IMR-90 (cell line): Measurements from ENCODE around the gene SH2D7. TPM values are rescaled to one million over a fixed set of nuclear protein-coding genes. Genes with fewer than 3 reads are reported as not detected.

Source experiments
- ATAC-seq: fragments of 200-7000 bp; cut with Tn5 transposase; 2 replicates; pipeline ENCODE4 v1.9.1; 2020; ENCODE audit warnings: low read depth, mild to moderate bottlenecking, moderate library complexity
- BruUV-seq: library from RNA; stranded (reverse); fragments of 400-500 nt; replicated peaks from 2 replicates; lab custom pipeline; 2021; lab: Mats Ljungman, UMichigan
- CTCF ChIA-PET: fragments of 300-600 bp; formaldehyde crosslinking; extraction: SDS; loops from one replicate; lab custom pipeline; 2021; ENCODE audit warnings: antibody characterized with exemption; lab: Yijun Ruan, JAX
- POLR2A ChIA-PET: fragments of 300-600 bp; sonication (Branson Sonifier 250); formaldehyde crosslinking; loops from one replicate; lab custom pipeline; 2022; ENCODE audit warnings: antibody characterized with exemption; ENCODE audit not compliant: unreplicated experiment; lab: Charles Lee
- DNase-seq: peaks from one replicate; pipeline ENCODE4 v3.0.0; 2013
- H2AFZ ChIP-seq: replicated peaks from 2 replicates; pipeline ENCODE3; 2013; ENCODE audit warnings: low read length, mild to moderate bottlenecking; ENCODE audit not compliant: poor library complexity
- H2AK5ac ChIP-seq: 2 replicates; pipeline ENCODE4 v1.6.1; 2013; ENCODE audit warnings: low read depth, low read length, inconsistent platforms
- H2AK9ac ChIP-seq: replicated peaks from 2 replicates; pipeline ENCODE3; 2013; ENCODE audit warnings: mild to moderate bottlenecking, low read depth, low read length, moderate library complexity; ENCODE audit not compliant: poor library complexity
- H2BK120ac ChIP-seq: 2 replicates; pipeline ENCODE4 v1.6.1; 2013; ENCODE audit warnings: low read depth, low read length, inconsistent platforms
- H2BK15ac ChIP-seq: 3 replicates; pipeline ENCODE4 v1.6.1; 2013; ENCODE audit warnings: low read depth, low read length, inconsistent platforms
- H2BK20ac ChIP-seq: 2 replicates; pipeline ENCODE4 v1.6.1; 2013; ENCODE audit warnings: low read depth, mild to moderate bottlenecking, inconsistent platforms, low read length, moderate library complexity
- H2BK5ac ChIP-seq: 2 replicates; pipeline ENCODE4 v1.6.1; 2013; ENCODE audit warnings: mild to moderate bottlenecking, low read depth, low read length, inconsistent platforms; ENCODE audit not compliant: poor library complexity, severe bottlenecking
- H3K14ac ChIP-seq: replicated peaks from 2 replicates; pipeline ENCODE4 v1.6.1; 2013; ENCODE audit warnings: low read depth, low read length, inconsistent platforms
- H3K18ac ChIP-seq: 2 replicates; pipeline ENCODE4 v1.6.1; 2013; ENCODE audit warnings: low read depth, low read length, control low read depth
- H3K23ac ChIP-seq: 2 replicates; pipeline ENCODE4 v1.6.1; 2013; ENCODE audit warnings: low read depth, low read length, inconsistent platforms
- H3K27ac ChIP-seq: 2 replicates; pipeline ENCODE4 v1.5.1; 2013; ENCODE audit warnings: mild to moderate bottlenecking, control low read depth, low read length; ENCODE audit not compliant: insufficient read depth
- H3K27me3 ChIP-seq: 2 replicates; pipeline ENCODE4 v1.6.1; 2013; ENCODE audit warnings: low read length; ENCODE audit not compliant: control insufficient read depth, insufficient read depth
- H3K36me3 ChIP-seq: 2 replicates; pipeline ENCODE4 v1.6.1; 2013; ENCODE audit warnings: low read length, mixed read lengths; ENCODE audit not compliant: control insufficient read depth, insufficient read depth
- H3K4ac ChIP-seq: 2 replicates; pipeline ENCODE4 v1.6.1; 2013; ENCODE audit warnings: low read depth, low read length, inconsistent platforms
- H3K4me1 ChIP-seq: 2 replicates; pipeline ENCODE4 v1.6.1; 2013; ENCODE audit warnings: low read length, mixed read lengths; ENCODE audit not compliant: control insufficient read depth, insufficient read depth
- H3K4me2 ChIP-seq: 2 replicates; pipeline ENCODE4 v1.6.1; 2013; ENCODE audit warnings: low read depth, mild to moderate bottlenecking, control low read depth, low read length, moderate library complexity
- H3K4me3 ChIP-seq: 2 replicates; pipeline ENCODE4 v1.5.1; 2013; ENCODE audit warnings: low read depth, mild to moderate bottlenecking, control low read depth, low read length, moderate library complexity; ENCODE audit not compliant: insufficient read depth
- H3K56ac ChIP-seq: 2 replicates; pipeline ENCODE4 v1.6.1; 2013; ENCODE audit warnings: low read length, inconsistent platforms; ENCODE audit not compliant: insufficient read depth; ENCODE audit errors: extremely low read depth
- H3K79me1 ChIP-seq, 2 experiments: 2 replicates each; pipeline ENCODE4 v1.6.1; 2013; ENCODE audit warnings: low read length in 2 of 2, inconsistent platforms in 1 of 2, low read depth in 1 of 2
- H3K9ac ChIP-seq: 2 replicates; pipeline ENCODE4 v1.6.1; 2013; ENCODE audit warnings: low read depth, low read length, control low read depth
- H3K9me1 ChIP-seq: 2 replicates; pipeline ENCODE4 v1.6.1; 2013; ENCODE audit warnings: low read length, inconsistent platforms; ENCODE audit not compliant: insufficient read depth
- H3K9me3 ChIP-seq: 2 replicates; pipeline ENCODE4 v1.6.1; 2013; ENCODE audit warnings: low read length; ENCODE audit not compliant: control insufficient read depth, insufficient read depth
- H4K20me1 ChIP-seq: 2 replicates; pipeline ENCODE4 v1.6.1; 2013; ENCODE audit warnings: low read length, inconsistent platforms; ENCODE audit not compliant: insufficient read depth
- H4K5ac ChIP-seq: 2 replicates; pipeline ENCODE4 v1.6.1; 2013; ENCODE audit warnings: mild to moderate bottlenecking, low read depth, low read length, control low read depth
- H4K8ac ChIP-seq, 2 experiments: 2 replicates each; pipeline ENCODE4 v1.6.1; 2013; ENCODE audit warnings: low read depth in 2 of 2, low read length in 2 of 2, control low read depth in 1 of 2, inconsistent platforms in 1 of 2
- H4K91ac ChIP-seq: 2 replicates; pipeline ENCODE4 v1.6.1; 2013; ENCODE audit warnings: low read depth, low read length, inconsistent platforms; ENCODE audit not compliant: insufficient read depth
- BHLHE40 ChIP-seq: fragments of 150-350 bp; IDR thresholded peaks from 2 replicates; pipeline ENCODE4 v1.6.1; 2016; ENCODE audit warnings: mild to moderate bottlenecking, low read depth, low read length
- CEBPB ChIP-seq: IDR thresholded peaks from 2 replicates; pipeline ENCODE4 v1.6.1; 2012; ENCODE audit warnings: low read depth, low read length, improper control_type of control experiment
- CHD1 ChIP-seq: IDR thresholded peaks from 2 replicates; pipeline ENCODE4 v1.6.1; 2012; ENCODE audit warnings: low read depth, low read length, improper control_type of control experiment
- CTCF ChIP-seq: conservative IDR thresholded peaks from 2 replicates; pipeline ENCODE4 v1.5.1; 2012; ENCODE audit warnings: mild to moderate bottlenecking, low read depth, low read length, improper control_type of control experiment
- ELK1 ChIP-seq: fragments of 150-350 bp; IDR thresholded peaks from 2 replicates; pipeline ENCODE4 v1.6.1; 2016; ENCODE audit warnings: low read depth, mild to moderate bottlenecking, low read length, moderate library complexity, borderline replicate concordance
- FOS ChIP-seq: fragments of 150-350 bp; IDR thresholded peaks from 2 replicates; pipeline ENCODE4 v1.6.1; 2016; ENCODE audit warnings: low read depth, low read length
- MAFK ChIP-seq: IDR thresholded peaks from 2 replicates; pipeline ENCODE4 v1.6.1; 2012; ENCODE audit warnings: low read depth, low read length, improper control_type of control experiment
- MAZ ChIP-seq: IDR thresholded peaks from 2 replicates; pipeline ENCODE4 v1.6.1; 2012; ENCODE audit warnings: low read depth, mild to moderate bottlenecking, low read length, improper control_type of control experiment, moderate library complexity, borderline replicate concordance
- MXI1 ChIP-seq: IDR thresholded peaks from 2 replicates; pipeline ENCODE4 v1.6.1; 2012; ENCODE audit warnings: low read depth, mild to moderate bottlenecking, low read length, moderate library complexity, borderline replicate concordance
- NFE2L2 ChIP-seq: fragments of 150-350 bp; IDR thresholded peaks from 2 replicates; pipeline ENCODE4 v1.6.1; 2016; ENCODE audit warnings: low read depth, mild to moderate bottlenecking, low read length
- POLR2A ChIP-seq: IDR thresholded peaks from 2 replicates; pipeline ENCODE4 v1.6.1; 2012; ENCODE audit warnings: mild to moderate bottlenecking, low read depth, low read length
- RAD21 ChIP-seq: IDR thresholded peaks from 2 replicates; pipeline ENCODE4 v1.6.1; 2012; ENCODE audit warnings: low read length, improper control_type of control experiment
- RFX5 ChIP-seq: IDR thresholded peaks from 2 replicates; pipeline ENCODE4 v1.8.0; 2012; ENCODE audit warnings: low read depth, mild to moderate bottlenecking, low read length, moderate library complexity
- SMC3 ChIP-seq: fragments of 150-350 bp; IDR thresholded peaks from 2 replicates; pipeline ENCODE4 v1.6.1; 2016; ENCODE audit warnings: low read depth, mild to moderate bottlenecking, antibody characterized with exemption, low read length, moderate library complexity
- USF2 ChIP-seq: fragments of 150-350 bp; IDR thresholded peaks from 2 replicates; pipeline ENCODE4 v1.6.1; 2017; ENCODE audit warnings: mild to moderate bottlenecking, antibody characterized with exemption, low read length, low read depth
- WGBS, 2 experiments: methylation state at CpG; one replicate each; pipeline versions ENCODE4 v1.1.5 to v1.1.7; 2013; ENCODE audit warnings: missing lambda C conversion rate in 2 of 2; ENCODE audit not compliant: insufficient read length in 1 of 2; ENCODE audit errors: extremely low coverage in 2 of 2; 5-methylcytosine and 5-hydroxymethylcytosine counted together
- dilution Hi-C: fragments of 300-500 bp; cut with HindIII; formaldehyde crosslinking; loops from one replicate; pipeline ENCODE4 v1.14.3; 2018; ENCODE audit warnings: low sequenced_read_pairs; ENCODE audit not compliant: unreplicated experiment
- in situ Hi-C: fragments of 300-500 bp; cut with MboI; formaldehyde crosslinking; loops from 3 replicates; pipeline ENCODE4 v1.14.3; 2019; ENCODE audit warnings: low sequenced_read_pairs, inconsistent platforms, mixed read lengths
- intact Hi-C: fragments of 100-400 bp; cut with micrococcal nuclease; formaldehyde crosslinking; loops from 2 replicates; pipeline ENCODE4 v1.10.0; 2022
- polyA plus RNA-seq, 3 experiments: library from polyadenylated mRNA; depleted of rRNA; stranded (reverse); fragments of >200 nt; gene quantifications; 2 replicates each; pipeline ENCODE4 v1.2.3, GENCODE V29; 2012; ENCODE audit warnings: low replicate concordance in 1 of 3
- total RNA-seq: library from RNA; depleted of rRNA; stranded (reverse); fragments of >200 nt; gene quantifications from 2 replicates; pipeline ENCODE4 v1.2.3, GENCODE V29; 2012

The SH2D7 gene
- total and polyA plus RNA-seq, 2 of the 4 experiments (the other 2 are of a cell fraction), result not detected

DNA sequence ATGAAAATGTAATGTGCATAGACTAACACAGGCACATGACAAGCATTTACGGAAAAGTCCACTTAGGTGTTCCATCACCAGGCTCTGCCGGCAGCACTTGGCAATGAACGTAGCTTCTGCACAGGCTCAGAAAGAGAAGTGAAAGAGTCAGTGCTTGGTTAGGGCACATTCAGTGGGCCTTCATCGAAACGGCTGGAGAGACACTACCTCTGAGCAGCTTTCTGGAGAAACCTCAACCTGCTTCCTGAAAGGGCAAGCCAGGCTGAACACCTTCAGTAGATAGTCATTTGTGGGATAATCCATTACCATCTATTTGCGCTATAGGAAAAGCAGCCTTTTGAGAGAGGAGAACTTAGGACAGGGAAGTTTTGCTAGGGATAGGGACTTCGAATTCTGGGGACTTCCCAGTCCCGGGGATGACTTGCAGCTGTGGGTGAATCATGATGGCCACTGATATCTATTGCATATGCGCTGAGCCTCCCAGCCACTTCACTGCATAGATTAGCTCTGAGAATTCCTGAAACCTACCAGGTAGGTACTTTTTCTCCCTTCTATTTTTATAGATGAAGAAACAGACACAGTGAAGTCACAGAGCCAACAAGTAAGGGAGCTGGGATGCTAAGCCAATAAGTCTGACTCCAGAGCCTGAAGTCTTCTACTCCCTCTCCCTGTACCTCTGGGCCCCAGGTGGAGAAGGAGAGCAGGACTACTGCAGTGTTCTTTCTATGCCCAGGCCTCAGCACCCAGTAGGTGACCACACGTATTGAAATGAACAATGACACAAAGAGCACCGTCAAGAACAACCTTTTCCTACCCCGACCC is 4.2 kb upstream of the SH2D7 start:
- intact Hi-C loops (no loop called here), dilution Hi-C loops (no loop called here), in situ Hi-C loops (no loop called here)
- H3K4me2 ChIP-seq, result no peak overlapping the region
- no peak overlapping the region for H2AK9ac ChIP-seq
- WGBS, 2 experiments, result 89% methylated on average over 4 of the region's 12 CpGs; no CpG with 5 or more reads in 1 of the 2 experiments
- H3K18ac ChIP-seq, result no peak overlapping the region; the same call in 1 of the 2 replicates
- no peak overlapping the region for H3K23ac ChIP-seq
- H2AK5ac ChIP-seq, result 0 out of 2 replicates have a peak overlapping the region, but pooled peaks have one; percentile 24
- H3K27ac ChIP-seq, result no peak overlapping the region
- no peak overlapping the region for H2BK15ac ChIP-seq
- peaks cover 4% of the 10 kb centered on the region for H4K20me1 ChIP-seq
- BruUV-seq, result no TSS peak
- no peak overlapping the region for H3K9ac ChIP-seq
- no peak overlapping the region for H3K56ac ChIP-seq
- H2BK20ac ChIP-seq, result no peak overlapping the region
- H3K9me3 ChIP-seq, result no peaks in the 10 kb centered on the region
- peaks cover 12% of the 10 kb centered on the region for H3K9me1 ChIP-seq
- no peaks in the 10 kb centered on the region for H3K36me3 ChIP-seq
- no peak overlapping the region for H3K4me3 ChIP-seq
- H2AFZ ChIP-seq, result no peak overlapping the region
- H3K4me1 ChIP-seq, result peaks cover 26% of the 10 kb centered on the region
- no peak overlapping the region for H2BK120ac ChIP-seq
- no peak overlapping the region for H4K8ac ChIP-seq
- DNase-seq, result peak; percentile 46
- no peaks in the 10 kb centered on the region for H3K79me1 ChIP-seq
- H4K91ac ChIP-seq, result no peak overlapping the region
- ChIA-PET POLR2A (no interaction called here), CTCF (interaction anchor here (1.0 kb wide), 1 partner anchor 13 kb away, joined by 3 read pairs; no protein-coding TSS in a partner anchor)
- no peak for ATAC-seq
- no peak overlapping the region for H4K5ac ChIP-seq
- peaks cover 12% of the 10 kb centered on the region for H3K27me3 ChIP-seq
- H3K14ac ChIP-seq, result no peak overlapping the region
- no peak overlapping the region for H2BK5ac ChIP-seq
- TF ChIP-seq ELK1 (no peak), BHLHE40 (no peak), POLR2A (no peak), RAD21 (no peak), RFX5 (no peak), SMC3 (no peak), CHD1 (no peak), MAFK (no peak), USF2 (no peak), FOS (no peak), MAZ (no peak), CTCF (no peak), CEBPB (no peak), MXI1 (no peak), NFE2L2 (no peak)
- no peak overlapping the region for H3K4ac ChIP-seq
